Transverse colon (tissue), 4 donors: ENCODE data around the gene RCAN2. TPM values are rescaled to one million over a fixed set of nuclear protein-coding genes. Genes with fewer than 3 reads are reported as not detected.

ENCODE experiments used
- DNase-seq: peaks from one replicate; pipeline ENCODE4 v3.0.0-alpha.2; 2019
- H3K27ac ChIP-seq, 4 donors: fragments of 200-600 bp; sonication (generic); 2 replicates each; pipeline ENCODE4 v1.5.1; 2016 to 2018; ENCODE audit warnings: inconsistent platforms in 4 of 4
- H3K27me3 ChIP-seq: fragments of 200-600 bp; sonication (generic); 2 replicates; pipeline ENCODE4 v1.5.1; 2017; ENCODE audit warnings: inconsistent platforms
- H3K36me3 ChIP-seq, 4 donors: fragments of 200-600 bp; sonication (generic); 2 replicates each; pipeline ENCODE4 v1.5.1; 2017 to 2019; ENCODE audit warnings: inconsistent platforms in 4 of 4
- H3K4me1 ChIP-seq, 4 donors: fragments of 200-600 bp; sonication (generic); 2 replicates each; pipeline ENCODE4 v1.5.1; 2017 to 2020; ENCODE audit warnings: inconsistent platforms in 4 of 4
- H3K4me3 ChIP-seq, 4 donors: fragments of 200-600 bp; sonication (generic); 1 replicate in 1 of 4; 2 replicates in 3 of 4; pipeline versions ENCODE4 v1.5.1 to v1.6.1; 2017 to 2019; ENCODE audit warnings: inconsistent platforms in 4 of 4
- H3K9me3 ChIP-seq, 2 donors: fragments of 200-600 bp; sonication (generic); 2 replicates each; pipeline ENCODE4 v1.5.1; 2017 to 2019; ENCODE audit warnings: inconsistent platforms in 2 of 2
- CTCF ChIP-seq, 5 experiments: fragments of 200-600 bp in 3 of 5; fragments of 450-650 bp in 2 of 5; sonication (generic) in 3 of 5; IDR thresholded peaks; 1 replicate in 2 of 5; 2 replicates in 3 of 5; pipeline ENCODE4 v1.5.1; 2016 to 2017; ENCODE audit warnings: antibody characterized with exemption in 5 of 5, inconsistent platforms in 3 of 5, mild to moderate bottlenecking in 2 of 5, moderate library complexity in 1 of 5
- EP300 ChIP-seq: sonication (generic); formaldehyde crosslinking; IDR thresholded peaks from one replicate; pipeline ENCODE4 v1.6.1; 2017; ENCODE audit warnings: antibody characterized with exemption, low read depth
- POLR2A ChIP-seq: fragments of 450-650 bp; IDR thresholded peaks from one replicate; pipeline ENCODE4 v1.6.1; 2016; ENCODE audit warnings: antibody characterized with exemption, mild to moderate bottlenecking, moderate library complexity
- POLR2AphosphoS5 ChIP-seq, 3 donors: sonication (generic); formaldehyde crosslinking; IDR thresholded peaks; one replicate each; pipeline ENCODE4 v1.6.1; 2016; ENCODE audit warnings: antibody characterized with exemption in 3 of 3
- WGBS, 2 donors: methylation state at CpG; one replicate each; pipeline ENCODE4 v1.1.5; 2018; ENCODE audit warnings: low coverage in 1 of 2; 5-methylcytosine and 5-hydroxymethylcytosine counted together
- in situ Hi-C, 4 donors: fragments of 200-750 bp; cut with MboI; loops; one replicate each; pipeline versions ENCODE4 v1.15.0 to v1.15.1; 2017; ENCODE audit warnings: low sequenced_read_pairs in 3 of 4, low pct_ligation_motif_present in 1 of 4, low pct_unique_long_range_greater_than_20kb in 1 of 4
- intact Hi-C: fragments of 100-400 bp; cut with DNase I; formaldehyde crosslinking; loops from one replicate; pipeline ENCODE4 v1.15.1; 2023; ENCODE audit warnings: low total_unique reads
- total RNA-seq, 4 donors: library from RNA; depleted of rRNA; stranded (reverse); fragments of >200 nt; gene quantifications; one replicate each; pipeline ENCODE4 v1.1.0, GENCODE V29; 2016

RCAN2 gene
- total RNA-seq, 4 donors from 2014 or later, result 1.9 to 9.5 (median 7.5) TPM

GRCh38 chr6:46186583-46186982 is 304.7 kb downstream of the RCAN2 start:
- DNase-seq, result no peak
- TF ChIP-seq CTCF (IDR thresholded peaks at IDR 0.05) (no peak), POLR2A (no peak), POLR2AphosphoS5 (IDR thresholded peaks at IDR 0.05) (no peak), EP300 (no peak)
- no peak overlapping the region for H3K27ac ChIP-seq

GRCh38 chr6:46184114-46184513 is 307.1 kb downstream of the RCAN2 start:
- in situ Hi-C loops, result no loop called here
- TF ChIP-seq CTCF (IDR thresholded peaks at IDR 0.05) (no peak), POLR2AphosphoS5 (IDR thresholded peaks at IDR 0.05) (no peak), EP300 (no peak), POLR2A (no peak)
- Histone ChIP-seq H3K4me3 (no peak overlapping the region), H3K36me3 (no peaks in the 10 kb centered on the region), H3K27ac (no peak overlapping the region), H3K27me3 (peaks cover 4% of the 10 kb centered on the region), H3K4me1 (peaks cover 0 to 7% (median 0%) of the 10 kb centered on the region in 4 donors), H3K9me3 (no peaks in the 10 kb centered on the region)
- no peak for DNase-seq
- intact Hi-C loops, result no loop called here
- 67 to 70% methylated on average over 2 to 4 of the region's 4 CpGs for whole genome bisulfite sequencing, 2 donors

More at GRCh38 chr6:46186583-46186982, 304.7 kb downstream of the RCAN2 start:
- in situ Hi-C loops, result no loop called here
- H3K27me3 ChIP-seq, result peaks cover 4% of the 10 kb centered on the region
- H3K9me3 ChIP-seq, result no peaks in the 10 kb centered on the region
- WGBS, 2 donors, result 38 to 67% methylated on average over 1 of the region's 1 CpG
- H3K36me3 ChIP-seq, result no peaks in the 10 kb centered on the region
- intact Hi-C loops, result no loop called here
- H3K4me1 ChIP-seq, result peaks cover 0 to 7% (median 0%) of the 10 kb centered on the region in 4 donors
- H3K4me3 ChIP-seq, result no peak overlapping the region

- 78 to 100% methylated on average over 1 to 3 of the region's 3 CpGs for WGBS, 2 donors
- Histone ChIP-seq H3K27me3 (peaks cover 5% of the 10 kb centered on the region), H3K27ac (no peak overlapping the region), H3K36me3 (no peaks in the 10 kb centered on the region), H3K4me3 (no peak overlapping the region), H3K4me1 (peaks cover 0 to 6% (median 2%) of the 10 kb centered on the region in 4 donors), H3K9me3 (no peaks in the 10 kb centered on the region)
- intact Hi-C loops, result no loop called here
- in situ Hi-C loops, result no loop called here
- no peak for DNase-seq
- TF ChIP-seq CTCF (IDR thresholded peaks at IDR 0.05) (no peak), EP300 (no peak), POLR2AphosphoS5 (IDR thresholded peaks at IDR 0.05) (no peak), POLR2A (no peak)
Observed at GRCh38 chr6:46175976-46176375, 315.3 kb downstream of the RCAN2 start.

GRCh38 chr6:46175446-46175845 is 315.8 kb downstream of the RCAN2 start:
- DNase-seq, result no peak
- Histone ChIP-seq H3K27me3 (peaks cover 5% of the 10 kb centered on the region), H3K27ac (no peak overlapping the region), H3K9me3 (no peaks in the 10 kb centered on the region), H3K4me3 (no peak overlapping the region), H3K4me1 (peaks cover 0 to 10% (median 6%) of the 10 kb centered on the region in 4 donors), H3K36me3 (no peaks in the 10 kb centered on the region)
- 73 to 83% methylated on average over 2 to 4 of the region's 4 CpGs for WGBS, 2 donors
- in situ Hi-C loops (no loop called here), intact Hi-C loops (no loop called here)
- no peak for TF ChIP-seq CTCF (IDR thresholded peaks at IDR 0.05)
- no peak for TF ChIP-seq EP300
- TF ChIP-seq POLR2AphosphoS5 (IDR thresholded peaks at IDR 0.05), result no peak
- TF ChIP-seq POLR2A, result no peak
